Karpas-422 (cell line): ENCODE data around the gene HEATR5A. TPM values are rescaled to one million over a fixed set of nuclear protein-coding genes. Genes with fewer than 3 reads are reported as not detected.
A peak's percentile ranks its signal among the peaks of the same experiment; 100 is the strongest.
"Not testable (repeated sequence)": the region's sequence is repeated elsewhere in the genome, so short reads cannot be mapped to it uniquely, and the experiment has no call there.

Source experiments
- DNase-seq: peaks from one replicate; pipeline ENCODE4 v3.0.0-alpha.2; 2015
- H2AFZ ChIP-seq: fragments of 200-600 bp; sonication (generic); 2 replicates; pipeline ENCODE4 v1.6.1; 2014; ENCODE audit warnings: antibody characterized with exemption, low read length, mixed read lengths
- H3K27ac ChIP-seq: fragments of 200-600 bp; sonication (generic); 2 replicates; pipeline ENCODE4 v1.5.1; 2014; ENCODE audit warnings: mild to moderate bottlenecking, low read length, moderate library complexity
- H3K27me3 ChIP-seq: fragments of 200-600 bp; sonication (generic); 2 replicates; pipeline ENCODE4 v1.6.1; 2014; ENCODE audit warnings: low read length, mixed read lengths
- H3K36me3 ChIP-seq: fragments of 200-600 bp; sonication (generic); 2 replicates; pipeline ENCODE4 v1.6.1; 2014; ENCODE audit warnings: low read length, mixed read lengths; ENCODE audit not compliant: insufficient read depth
- H3K4me1 ChIP-seq: fragments of 200-600 bp; sonication (generic); 2 replicates; pipeline ENCODE4 v1.6.1; 2014; ENCODE audit warnings: mild to moderate bottlenecking, low read length, mixed read lengths
- H3K4me2 ChIP-seq: fragments of 200-600 bp; sonication (generic); 2 replicates; pipeline ENCODE4 v1.6.1; 2014; ENCODE audit warnings: low read length, low read depth, mild to moderate bottlenecking; ENCODE audit not compliant: poor library complexity, severe bottlenecking
- H3K4me3 ChIP-seq: fragments of 200-600 bp; sonication (generic); 2 replicates; pipeline ENCODE4 v1.5.1; 2014; ENCODE audit warnings: mild to moderate bottlenecking, antibody characterized with exemption, low read length, mixed read lengths
- H3K79me2 ChIP-seq: fragments of 200-600 bp; sonication (generic); 2 replicates; pipeline ENCODE4 v1.6.1; 2014; ENCODE audit warnings: mild to moderate bottlenecking, low read length, mixed read lengths
- H3K9ac ChIP-seq: fragments of 200-600 bp; sonication (generic); 2 replicates; pipeline ENCODE4 v1.6.0; 2014; ENCODE audit warnings: low read length
- H3K9me2 ChIP-seq: fragments of 200-600 bp; sonication (generic), shearing (Covaris generic); replicated peaks from 2 replicates; pipeline ENCODE4 v1.6.0; 2014; ENCODE audit warnings: mild to moderate bottlenecking, low read length, moderate library complexity; ENCODE audit not compliant: insufficient read depth
- H3K9me3 ChIP-seq: fragments of 300-700, 200-600 bp; sonication (generic); 2 replicates; pipeline ENCODE4 v1.6.1; 2014; ENCODE audit warnings: low read length, mixed read lengths
- H4K20me1 ChIP-seq: fragments of 200-600 bp; sonication (generic); 2 replicates; pipeline ENCODE4 v1.6.1; 2014; ENCODE audit warnings: mild to moderate bottlenecking, antibody characterized with exemption, low read length, low read depth; ENCODE audit not compliant: insufficient read depth
- total RNA-seq: library from RNA; depleted of rRNA; stranded (reverse); fragments of >200 nt; shearing (Covaris generic); gene quantifications from 2 replicates; pipeline ENCODE4 v1.2.3, GENCODE V29; 2014; ENCODE audit warnings: low replicate concordance

The HEATR5A gene
- total RNA-seq, 1 experiment from 2014 or later = 47.4 TPM

DNA sequence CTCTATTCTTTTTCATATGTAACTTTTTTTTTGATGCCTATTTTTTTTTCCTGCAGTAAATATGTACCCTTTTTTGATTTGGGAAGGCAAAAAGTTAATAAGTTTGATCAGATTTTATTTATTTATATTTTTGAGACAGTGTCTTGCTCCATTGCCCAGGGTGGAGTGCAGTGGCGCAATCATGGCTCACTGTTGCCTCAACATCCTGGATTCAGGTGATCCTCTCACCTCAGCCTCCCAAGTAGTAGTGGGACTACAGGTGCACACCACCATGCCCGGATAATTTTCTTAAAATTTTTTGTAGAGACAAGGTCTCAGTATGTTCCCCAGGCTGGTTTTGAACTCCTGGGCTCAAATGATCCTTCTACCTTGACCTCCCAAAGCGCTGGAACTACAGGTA is 79.1 kb downstream of the HEATR5A start:
- Histone ChIP-seq H3K79me2 (peaks cover 4% of the 10 kb centered on the region; the same call in 1 of the 2 replicates), H3K9me3 (no peaks in the 10 kb centered on the region), H3K4me1 (peaks cover 34% of the 10 kb centered on the region), H3K9ac (no peak overlapping the region), H3K9me2 (no peaks in the 10 kb centered on the region), H3K27me3 (no peaks in the 10 kb centered on the region), H3K36me3 (peaks cover 35% of the 10 kb centered on the region; the same call in 1 of the 2 replicates), H2AFZ (no peak overlapping the region), H3K4me3 (no peak overlapping the region), H3K27ac (peak overlapping the region; percentile 52; the same call in 1 of the 2 replicates), H3K4me2 (no peak overlapping the region), H4K20me1 (no peaks in the 10 kb centered on the region)
- DNase-seq = no peak

GRCh38 chr14:31340297-31341063 is 79.9 kb downstream of the HEATR5A start:
- Histone ChIP-seq H3K4me3 (no peak overlapping the region), H3K4me1 (peaks cover 41% of the 10 kb centered on the region), H3K27ac (peak overlapping the region; percentile 52), H4K20me1 (no peaks in the 10 kb centered on the region), H3K9me2 (no peaks in the 10 kb centered on the region), H3K27me3 (no peaks in the 10 kb centered on the region), H3K9ac (no peak overlapping the region), H3K36me3 (peaks cover 29% of the 10 kb centered on the region; the same call in 1 of the 2 replicates), H3K9me3 (no peaks in the 10 kb centered on the region), H2AFZ (no peak overlapping the region), H3K4me2 (no peak overlapping the region), H3K79me2 (peaks cover 4% of the 10 kb centered on the region; the same call in 1 of the 2 replicates)
- DNase-seq = no peak

DNA sequence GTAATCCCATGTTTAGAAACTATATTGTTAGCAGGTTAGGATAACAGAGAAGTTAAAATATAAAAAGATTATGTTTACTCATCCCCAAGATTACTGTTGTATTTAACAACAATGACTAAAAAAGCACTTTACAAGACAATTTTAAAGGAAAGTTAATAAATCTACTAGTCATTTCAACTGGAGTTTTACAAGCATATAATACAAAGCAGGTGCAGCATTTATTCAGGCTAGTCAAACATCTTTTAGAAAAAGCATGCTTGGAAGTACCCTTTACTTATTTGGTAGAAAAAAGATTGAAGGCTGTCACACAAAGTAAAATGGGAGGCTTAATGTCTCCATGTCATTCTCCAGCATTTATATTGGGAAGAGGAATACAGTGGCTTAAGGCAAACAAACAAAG is 80.6 kb downstream of the HEATR5A start:
- H3K9ac ChIP-seq = no peak overlapping the region

GRCh38 chr14:31337331-31337730 is 83.0 kb downstream of the HEATR5A start:
- Histone ChIP-seq H2AFZ (no peak overlapping the region), H4K20me1 (no peaks in the 10 kb centered on the region), H3K4me2 (peak overlapping the region; percentile 31), H3K36me3 (peaks cover 31% of the 10 kb centered on the region), H3K27ac (peak overlapping the region; percentile 73), H3K9ac (no peak overlapping the region), H3K79me2 (peaks cover 4% of the 10 kb centered on the region; the same call in 1 of the 2 replicates), H3K9me2 (no peaks in the 10 kb centered on the region), H3K4me3 (no peak overlapping the region), H3K4me1 (peaks cover 34% of the 10 kb centered on the region), H3K27me3 (no peaks in the 10 kb centered on the region), H3K9me3 (0 out of 2 replicates have a peak, but pooled peaks cover under 1% of the 10 kb centered on the region)
- no peak for DNase-seq

More for the DNA sequence above, 80.6 kb downstream of the HEATR5A start:
- H2AFZ ChIP-seq = no peak overlapping the region
- no peaks in the 10 kb centered on the region for H3K27me3 ChIP-seq
- no peak overlapping the region for H3K4me2 ChIP-seq
- no peak for DNase-seq
- peaks cover 28% of the 10 kb centered on the region for H3K36me3 ChIP-seq
- H4K20me1 ChIP-seq = no peaks in the 10 kb centered on the region
- no peaks in the 10 kb centered on the region for H3K9me2 ChIP-seq
- no peak overlapping the region for H3K4me3 ChIP-seq
- peaks cover 4% of the 10 kb centered on the region; the same call in 1 of the 2 replicates for H3K79me2 ChIP-seq
- H3K27ac ChIP-seq = no peak overlapping the region; the same call in 1 of the 2 replicates
- H3K4me1 ChIP-seq = peaks cover 41% of the 10 kb centered on the region
- H3K9me3 ChIP-seq = no peaks in the 10 kb centered on the region

DNA sequence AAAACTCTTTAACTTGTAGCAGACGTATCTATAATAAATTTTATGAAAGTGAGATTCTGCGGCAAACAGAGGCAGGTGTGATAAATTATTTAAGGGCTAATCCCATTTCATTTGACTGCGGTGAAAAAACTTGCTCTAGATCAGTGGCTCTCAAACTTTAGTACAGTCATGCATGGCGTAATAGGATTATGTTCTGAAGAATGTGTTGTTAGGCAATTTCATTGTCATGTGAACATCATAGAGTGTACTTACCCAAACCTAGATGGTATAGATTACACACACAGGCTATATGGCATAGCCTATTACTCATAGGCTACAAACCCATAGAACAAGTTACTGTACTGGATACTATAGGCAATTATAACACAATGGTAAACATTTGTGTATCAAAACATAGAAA is 83.7 kb downstream of the HEATR5A start:
- DNase-seq = peak; percentile 90
- Histone ChIP-seq H3K4me2 (peak overlapping the region; percentile 31), H3K27me3 (no peaks in the 10 kb centered on the region), H3K79me2 (peaks cover 4% of the 10 kb centered on the region; the same call in 1 of the 2 replicates), H3K36me3 (peaks cover 38% of the 10 kb centered on the region), H3K27ac (peak overlapping the region; percentile 73), H3K9me3 (0 out of 2 replicates have a peak, but pooled peaks cover 2% of the 10 kb centered on the region), H3K9ac (no peak overlapping the region), H3K4me1 (peaks cover 34% of the 10 kb centered on the region), H3K4me3 (no peak overlapping the region), H2AFZ (no peak overlapping the region), H4K20me1 (no peaks in the 10 kb centered on the region), H3K9me2 (no peaks in the 10 kb centered on the region)

DNA sequence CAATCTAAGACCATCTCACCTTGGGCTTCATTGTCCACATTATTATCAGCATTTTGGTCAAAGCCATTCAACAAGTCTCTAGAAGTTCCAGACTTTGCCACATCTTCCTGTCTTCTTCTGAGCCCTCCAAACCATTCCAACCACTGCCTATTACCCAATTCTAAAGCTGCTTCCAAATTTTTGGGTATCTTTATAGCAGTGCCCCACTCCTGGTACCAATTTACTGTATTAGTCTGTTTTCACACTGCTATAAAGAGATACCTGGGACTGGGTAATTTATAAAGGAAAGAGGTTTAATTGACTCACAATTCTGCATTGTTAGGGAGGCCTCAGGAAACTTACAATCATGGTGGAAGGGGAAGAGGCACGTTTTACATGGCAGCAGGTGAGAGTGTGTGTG is 89.0 kb downstream of the HEATR5A start:
- H4K20me1 ChIP-seq, DNase-seq, H3K9me3 ChIP-seq, H3K4me2 ChIP-seq, H3K27ac ChIP-seq, H3K4me3 ChIP-seq, H3K79me2 ChIP-seq, H3K4me1 ChIP-seq, H2AFZ ChIP-seq, H3K27me3 ChIP-seq, H3K9me2 ChIP-seq, H3K9ac ChIP-seq: not testable (repeated sequence)
- peaks cover 28% of the 10 kb centered on the region for H3K36me3 ChIP-seq

DNA sequence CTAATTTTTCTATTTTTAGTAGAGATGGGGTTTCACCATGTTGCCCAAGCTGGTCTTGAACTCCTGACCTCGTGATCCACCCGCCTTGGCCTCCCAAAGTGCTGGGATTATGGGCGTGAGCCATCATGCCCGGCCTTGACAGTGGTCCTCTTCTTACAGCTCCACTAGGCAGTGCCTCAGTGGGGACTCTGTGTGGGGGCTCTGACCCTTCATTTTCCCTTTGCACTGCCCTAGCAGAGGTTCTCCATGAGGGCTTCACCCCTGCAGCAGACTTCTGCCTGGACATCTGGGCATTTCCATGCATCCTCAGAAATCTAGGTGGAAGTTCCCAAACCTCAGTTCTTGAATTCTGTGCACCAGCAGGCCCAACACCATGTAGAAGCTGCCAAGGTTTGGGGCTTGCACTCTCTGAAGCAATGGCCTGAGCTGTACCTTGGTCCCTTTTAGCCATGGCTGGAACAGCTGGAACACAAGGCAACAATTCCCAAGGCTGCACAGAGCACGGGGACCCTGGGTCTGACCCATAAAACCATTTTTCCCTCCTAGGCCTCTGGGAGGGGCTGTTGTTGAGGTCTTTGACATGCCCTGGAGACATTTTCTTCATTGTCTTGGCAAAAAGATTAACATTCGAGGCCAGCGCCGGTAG is 90.4 kb downstream of the HEATR5A start:
- not testable (repeated sequence) for H3K4me3 ChIP-seq, H3K27ac ChIP-seq, H3K4me1 ChIP-seq, H3K9ac ChIP-seq, H3K27me3 ChIP-seq, H4K20me1 ChIP-seq, H3K9me3 ChIP-seq, H3K4me2 ChIP-seq, H2AFZ ChIP-seq, H3K9me2 ChIP-seq, H3K79me2 ChIP-seq
- peak; percentile 59 for DNase-seq
- peaks cover 24% of the 10 kb centered on the region for H3K36me3 ChIP-seq

DNA sequence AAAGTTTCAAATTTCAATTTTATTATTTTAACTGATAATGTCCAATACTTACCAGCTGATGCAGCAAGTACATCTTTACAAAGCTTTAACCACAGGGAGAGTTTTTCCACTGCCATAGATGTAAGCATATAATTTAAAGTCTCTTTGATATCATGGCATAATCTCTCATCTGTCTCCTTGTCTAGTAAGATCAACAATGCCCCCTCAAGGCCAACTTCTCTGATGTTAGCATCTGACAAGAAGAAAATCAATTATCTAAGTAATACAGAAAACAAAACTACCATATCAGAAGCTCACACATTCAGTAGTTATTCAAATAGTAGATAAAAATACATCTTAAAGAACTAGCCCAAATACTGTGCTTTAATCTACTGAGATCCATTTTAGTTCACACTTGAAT is 94.2 kb downstream of the HEATR5A start:
- DNase-seq = peak; percentile 71
- H3K79me2 ChIP-seq = no peaks in the 10 kb centered on the region

More for the DNA sequence above, 94.2 kb downstream of the HEATR5A start:
- Histone ChIP-seq H4K20me1 (no peaks in the 10 kb centered on the region), H3K9me2 (no peaks in the 10 kb centered on the region), H3K9ac (no peak overlapping the region), H3K4me2 (no peak overlapping the region), H3K36me3 (peaks cover 4% of the 10 kb centered on the region; the same call in 1 of the 2 replicates), H3K27ac (peak overlapping the region; percentile 5), H2AFZ (no peak overlapping the region), H3K4me3 (no peak overlapping the region), H3K9me3 (peaks cover 5% of the 10 kb centered on the region; the same call in 1 of the 2 replicates), H3K27me3 (no peaks in the 10 kb centered on the region), H3K4me1 (no peaks in the 10 kb centered on the region)
